Measurements from ENCODE around the gene FCHSD2. TPM values are rescaled to one million over a fixed set of nuclear protein-coding genes. Genes with fewer than 3 reads are reported as not detected.
A peak's percentile ranks its signal among the peaks of the same experiment; 100 is the strongest.

The FCHSD2 gene
- total and polyA plus RNA-seq, 2 of the 13 experiments (the other 11 are each of a cell fraction or from before 2014, with no cell fraction given) = 20.5 to 24.8 TPM

GRCh38 chr11:72793425-72794367 is 348.4 kb downstream of the FCHSD2 start, which contains the start of gene STARD10 (continued):
- 0 out of 2 replicates have a peak, but pooled peaks have one; percentile 16 for TF ChIP-seq RERE (CRISPR knock-in tag; IDR thresholded peaks at IDR 0.05; ENCODE audit: low read depth)
- peak; percentile 68; the same call in 1 of the 2 replicates for TF ChIP-seq ZNF713 (CRISPR knock-in tag; IDR thresholded peaks at IDR 0.05)
- no peak for TF ChIP-seq GPBP1L1 (CRISPR knock-in tag; IDR thresholded peaks at IDR 0.05)
- TF ChIP-seq ZNF772 (CRISPR knock-in tag; IDR thresholded peaks at IDR 0.05) = peak; percentile 96
- TF ChIP-seq JUN (CRISPR knock-in tag; IDR thresholded peaks at IDR 0.05) = no peak; the same call in 1 of the 2 replicates
- TF ChIP-seq ZNF792 (CRISPR knock-in tag; IDR thresholded peaks at IDR 0.05) = no peak; the same call in 1 of the 2 replicates
- TF ChIP-seq SNAPC2 (CRISPR knock-in tag; IDR thresholded peaks at IDR 0.05) = peak; percentile 4; the same call in 1 of the 2 replicates
- no peak; the same call in 1 of the 2 replicates for TF ChIP-seq ZNF782 (CRISPR knock-in tag; IDR thresholded peaks at IDR 0.05; ENCODE audit: borderline replicate concordance)
- no peak for TF ChIP-seq ZNF567 (CRISPR knock-in tag; IDR thresholded peaks at IDR 0.05; ENCODE audit: borderline replicate concordance)
- TF ChIP-seq ZBTB49 (CRISPR knock-in tag; IDR thresholded peaks at IDR 0.05; ENCODE audit: borderline replicate concordance) = no peak
- no peak; the same call in 1 of the 2 replicates for TF ChIP-seq NFKBIZ (CRISPR knock-in tag; IDR thresholded peaks at IDR 0.05)
- peak; percentile 14; the same call in 1 of the 2 replicates for TF ChIP-seq ZNF605 (CRISPR knock-in tag; IDR thresholded peaks at IDR 0.05)
- no peak for TF ChIP-seq ZNF672 (CRISPR knock-in tag; IDR thresholded peaks at IDR 0.05)
- TF ChIP-seq MTA1 (CRISPR knock-in tag; IDR thresholded peaks at IDR 0.05; ENCODE audit: borderline replicate concordance) = peak; percentile 63; the same call in 1 of the 2 replicates
- TF ChIP-seq ATF4 (CRISPR knock-in tag; IDR thresholded peaks at IDR 0.05) = no peak; a peak in 1 of 4 replicates
- TF ChIP-seq ZNF256 (CRISPR knock-in tag; conservative IDR thresholded peaks at IDR 0.05) = 0 out of 2 replicates have a peak, but pooled peaks have one; percentile 8
- no peak for TF ChIP-seq DR1 (CRISPR knock-in tag; IDR thresholded peaks at IDR 0.05)
- TF ChIP-seq XBP1 (CRISPR knock-in tag; IDR thresholded peaks at IDR 0.05) = no peak
- no peak for TF ChIP-seq TRIM24 (CRISPR knock-in tag; IDR thresholded peaks at IDR 0.05)
